NCI-H2081 (cell line): Measurements from ENCODE around the gene TNFSF12.

Experiments used
- DNase-seq, 2 experiments: peaks; one replicate each; lab custom pipeline; 2025; lab: John Stamatoyannopoulos, UW

The TNFSF12 gene

GRCh38 chr17:7570351-7570750 is 21.5 kb downstream of the TNFSF12 start:
- no peak for DNase-seq

GRCh38 chr17:7572338-7572587 is 23.4 kb downstream of the TNFSF12 start:
- no peak for DNase-seq

GRCh38 chr17:7572588-7573323 is 23.9 kb downstream of the TNFSF12 start:
- DNase-seq, result peak; percentile 93 to 97

- DNase-seq, result peak; percentile 78 to 79
Measured at GRCh38 chr17:7573324-7574080, 24.6 kb downstream of the TNFSF12 start.

- no peak for DNase-seq
Measured at GRCh38 chr17:7574176-7574953, 25.5 kb downstream of the TNFSF12 start.

GRCh38 chr17:7575481-7575883 is 26.6 kb downstream of the TNFSF12 start:
- DNase-seq, result no peak

GRCh38 chr17:7575959-7576358 is 27.1 kb downstream of the TNFSF12 start:
- DNase-seq, result no peak

GRCh38 chr17:7576432-7576937 is 27.6 kb downstream of the TNFSF12 start:
- no peak for DNase-seq

- DNase-seq, result no peak
Measured at GRCh38 chr17:7577327-7578199, 28.7 kb downstream of the TNFSF12 start.

GRCh38 chr17:7579001-7579833 is 30.4 kb downstream of the TNFSF12 start, which contains the start of gene CD68:
TSS of gene CD68 (plus strand) at chr17:7579638. CDS start at chr17:7579678, 40 bp downstream.
- peak in 1 of 2 experiments; percentile 38 for DNase-seq

GRCh38 chr17:7579834-7580603 is 31.2 kb downstream of the TNFSF12 start:
- DNase-seq, result peak in 1 of 2 experiments; percentile 38

- no peak for DNase-seq
Measured at GRCh38 chr17:7580604-7581575, 32.0 kb downstream of the TNFSF12 start.

GRCh38 chr17:7582396-7583252 is 33.8 kb downstream of the TNFSF12 start:
- no peak for DNase-seq

GRCh38 chr17:7583253-7584109 is 34.6 kb downstream of the TNFSF12 start, which contains the start of gene MPDU1:
TSS of gene MPDU1 (plus strand) at chr17:7583852. CDS start at chr17:7583863, 11 bp downstream.
- DNase-seq, result peak; percentile 91 to 95

- DNase-seq, result no peak
Measured at GRCh38 chr17:7586673-7587419, 38.0 kb downstream of the TNFSF12 start.
